ENCODE measurements around the gene DMPK.

- no peak for TF ChIP-seq CTCF (IDR thresholded peaks at IDR 0.05)
- no peak for TF ChIP-seq ZFX (IDR thresholded peaks at IDR 0.05; ENCODE audit: borderline replicate concordance)
These were observed 12.3 kb upstream of the DMPK start for GRCh38 chr19:45794627-45795026.
